LHCN-M2 (cell line): Measurements from ENCODE around the gene CHMP1B. TPM values are rescaled to one million over a fixed set of nuclear protein-coding genes. Genes with fewer than 3 reads are reported as not detected.
A peak's percentile ranks its signal among the peaks of the same experiment; 100 is the strongest.
"Not testable (repeated sequence)": the region's sequence is repeated elsewhere in the genome, so short reads cannot be mapped to it uniquely, and the experiment has no call there.

Experiments used
- DNase-seq: peaks from one replicate; pipeline ENCODE4 v3.0.0-alpha.2; 2012; ENCODE audit warnings: low read depth
- total RNA-seq: library from RNA; depleted of rRNA; stranded (reverse); fragments of >200 nt; gene quantifications from 2 replicates; pipeline ENCODE4 v1.2.3, GENCODE V29; 2014

Gene CHMP1B
- total RNA-seq, 1 experiment from 2014 or later = 42.5 TPM

DNA sequence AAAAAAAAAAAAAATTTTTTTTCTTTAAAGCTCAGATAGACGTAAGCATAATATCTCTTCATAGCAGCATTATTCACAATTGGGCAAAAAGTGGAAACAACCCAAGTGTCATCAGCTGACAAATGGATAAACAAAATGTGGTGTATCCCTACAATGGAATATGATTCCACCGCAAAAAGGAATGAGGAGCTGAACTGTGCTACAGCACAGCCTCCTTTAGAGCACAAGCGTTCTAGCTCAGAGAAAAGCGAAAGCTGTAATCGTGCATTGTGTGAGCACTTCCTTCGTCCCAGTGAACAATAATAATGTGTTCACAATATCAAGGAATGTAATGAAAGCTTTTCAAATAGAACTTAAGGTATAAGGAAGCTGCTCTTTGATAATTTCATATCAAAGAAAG lies 11.7 kb upstream of the CHMP1B start:
- DNase-seq = no peak

- no peak for DNase-seq
Measured at GRCh38 chr18:11840493-11840892, 10.7 kb upstream of the CHMP1B start.

DNA sequence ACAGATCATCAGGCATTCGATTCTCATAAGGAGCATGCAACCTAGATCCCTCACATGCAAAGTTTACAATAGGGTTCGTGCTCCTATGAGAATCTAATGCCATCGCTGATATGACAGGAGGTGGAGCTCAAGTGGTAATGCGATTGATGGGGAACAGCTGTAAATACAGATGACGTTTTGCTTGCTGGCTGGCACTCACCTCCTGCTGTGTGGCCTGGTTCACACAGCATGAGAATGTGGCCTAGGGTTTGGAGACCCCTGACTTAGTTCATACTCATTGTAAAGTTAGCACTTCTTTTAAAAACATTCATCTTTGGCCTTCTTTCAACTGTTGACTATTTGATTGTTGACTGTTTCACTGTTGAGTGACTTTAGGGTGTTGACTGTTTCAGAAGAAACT lies 8.7 kb upstream of the CHMP1B start:
- DNase-seq = peak; percentile 89

DNA sequence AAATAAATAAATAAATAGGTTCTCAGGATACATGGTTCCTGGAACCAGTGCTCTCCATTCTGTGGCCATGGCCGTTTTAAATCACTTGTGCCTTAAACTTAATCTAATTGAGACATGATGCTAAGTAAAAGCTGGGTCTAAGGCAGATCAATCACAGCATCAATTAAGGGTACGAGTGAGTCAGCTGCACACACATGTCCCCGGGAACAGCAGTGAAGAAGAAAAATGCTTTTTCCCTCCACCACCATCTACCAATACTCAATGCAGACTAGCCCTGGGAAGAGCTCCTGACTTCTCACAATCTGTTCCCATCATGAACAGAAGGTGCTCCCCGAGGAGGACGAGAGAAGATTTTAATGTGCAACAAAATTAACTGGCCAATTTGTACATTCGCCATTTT lies 6.8 kb upstream of the CHMP1B start:
- no peak for DNase-seq

GRCh38 chr18:11845654-11846053 lies 5.6 kb upstream of the CHMP1B start:
- no peak for DNase-seq

- no peak for DNase-seq
Measured at GRCh38 chr18:11847811-11848210, 3.4 kb upstream of the CHMP1B start.

DNA sequence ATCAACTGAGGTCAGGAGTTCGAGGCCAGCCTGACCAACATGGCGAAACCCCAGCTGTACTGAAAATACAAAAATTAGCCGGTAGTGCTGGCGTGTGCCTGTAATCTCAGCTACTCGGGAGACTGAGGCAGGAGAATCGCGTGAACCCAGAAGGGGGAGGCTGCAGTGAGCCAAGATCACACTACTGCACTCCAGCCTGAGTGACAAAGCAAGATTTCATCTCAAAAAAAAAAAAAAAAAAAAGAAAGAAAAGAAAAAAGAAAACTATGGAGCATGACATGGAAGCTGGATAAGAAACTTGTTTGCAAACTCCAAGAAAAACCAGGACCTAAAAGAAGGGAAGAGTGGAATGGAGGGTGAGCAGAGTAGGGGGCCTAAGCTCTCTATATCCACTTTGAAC lies 1.9 kb upstream of the CHMP1B start:
- no peak for DNase-seq

- DNase-seq = peak; percentile 76
Measured at GRCh38 chr18:11849841-11850634, 1.2 kb upstream of the CHMP1B start.

DNA sequence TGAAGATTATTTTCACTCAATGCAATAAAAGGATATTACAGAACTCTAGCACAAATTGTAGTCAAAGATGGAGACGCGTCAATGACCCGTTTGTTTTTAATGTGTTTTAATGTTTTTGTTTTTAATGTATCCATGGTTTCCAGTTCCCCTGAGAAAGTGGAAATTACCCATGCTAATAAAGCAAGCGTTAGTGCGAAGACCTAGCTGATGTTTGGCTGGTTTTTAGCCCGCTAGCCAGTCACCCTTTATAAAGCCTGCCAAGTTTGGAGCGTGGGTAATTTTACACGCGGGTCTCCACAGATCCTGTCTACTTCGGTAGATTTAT lies 430 bp upstream of the CHMP1B start:
- peak; percentile 81 for DNase-seq

GRCh38 chr18:11851806-11852337 lies 659 bp downstream of the CHMP1B start:
- peak; percentile 26 for DNase-seq

GRCh38 chr18:11854554-11854953 lies 3.3 kb downstream of the CHMP1B start:
- not testable (repeated sequence) for DNase-seq

DNA sequence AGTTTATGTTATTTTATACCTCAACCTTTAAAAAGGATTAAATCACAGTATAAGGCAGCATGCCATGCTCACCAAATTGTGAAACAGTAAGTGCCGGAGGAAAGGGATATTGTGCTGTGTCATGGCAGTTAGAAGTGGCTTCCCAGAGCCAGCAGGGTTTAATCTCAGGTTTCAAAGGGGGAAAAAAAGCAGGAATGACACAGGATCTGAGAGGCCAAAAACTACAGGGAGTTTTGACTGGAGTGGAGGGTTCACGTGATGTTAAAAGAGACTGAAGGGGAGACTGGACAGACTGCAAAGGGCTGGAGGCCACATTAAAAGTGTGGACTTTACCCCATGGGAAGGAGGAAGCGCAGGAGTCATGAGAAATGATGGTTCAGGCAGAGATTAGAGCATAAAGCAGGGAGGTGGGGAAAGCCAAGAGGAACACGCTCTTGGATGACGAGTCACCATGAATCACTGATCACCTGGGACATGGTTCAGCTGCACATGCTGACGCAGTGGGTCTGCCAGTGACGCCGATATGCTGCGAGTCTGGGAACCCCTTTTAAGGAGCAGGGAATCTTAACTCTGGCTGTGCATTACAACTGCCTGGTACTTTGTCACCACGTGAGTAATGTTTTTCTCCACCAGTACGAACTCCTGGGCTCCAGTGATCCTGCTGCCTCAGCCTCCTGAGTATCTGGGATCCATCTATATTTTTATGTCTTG lies 6.1 kb downstream of the CHMP1B start:
- peak; percentile 99 for DNase-seq

DNA sequence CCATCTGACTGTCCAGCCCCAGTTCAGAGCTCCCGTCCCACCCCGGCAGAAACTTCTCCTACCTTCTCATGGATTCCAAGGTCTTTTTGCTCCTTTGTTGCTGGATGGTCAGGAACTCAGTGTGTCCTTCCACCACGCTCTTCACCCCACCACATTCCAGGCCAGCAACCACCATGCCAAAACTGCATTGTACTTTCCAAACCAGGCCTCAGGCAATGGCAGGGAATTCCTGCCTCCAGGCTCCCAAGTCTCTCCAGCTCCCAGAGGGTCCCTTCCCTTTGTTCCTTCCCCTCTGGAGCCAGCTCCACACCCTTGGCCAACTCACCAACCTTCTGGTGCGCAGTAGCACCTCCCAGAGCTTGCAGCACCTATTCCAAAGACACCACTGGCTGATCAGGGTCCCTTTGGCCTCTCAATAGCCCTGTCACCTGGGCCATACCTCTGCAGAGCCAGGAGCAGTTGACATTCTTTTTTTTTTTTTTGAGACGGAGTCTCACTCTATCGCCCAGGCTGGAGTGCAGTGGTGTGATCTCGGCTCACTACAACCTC lies 8.1 kb downstream of the CHMP1B start:
- DNase-seq = no peak

DNA sequence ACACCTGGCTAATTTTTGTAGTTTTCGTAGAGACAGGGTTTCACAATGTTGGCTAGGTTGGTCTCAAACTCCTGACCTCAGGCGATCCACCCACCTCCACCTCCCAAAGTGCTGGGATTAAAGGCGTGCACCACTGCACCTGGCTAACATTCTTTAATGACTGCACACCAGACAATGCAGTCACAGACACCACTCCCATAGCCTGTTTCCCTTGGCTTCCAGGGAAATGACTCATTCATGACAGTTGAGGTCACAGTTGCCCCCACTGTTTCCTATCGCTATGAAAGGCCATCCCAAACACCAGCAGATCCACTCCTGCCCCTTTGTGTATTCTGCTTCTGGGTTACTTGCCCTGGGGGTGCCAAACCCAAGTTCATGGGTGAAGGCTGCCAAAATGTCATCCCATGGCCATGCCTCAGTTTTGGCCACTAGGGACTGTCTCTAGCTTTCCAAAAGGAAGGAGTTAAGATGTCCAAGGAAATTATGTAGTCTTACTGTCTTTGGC lies 8.7 kb downstream of the CHMP1B start:
- peak; percentile 87 for DNase-seq

GRCh38 chr18:11860594-11861450 lies 9.6 kb downstream of the CHMP1B start:
- DNase-seq = no peak

DNA sequence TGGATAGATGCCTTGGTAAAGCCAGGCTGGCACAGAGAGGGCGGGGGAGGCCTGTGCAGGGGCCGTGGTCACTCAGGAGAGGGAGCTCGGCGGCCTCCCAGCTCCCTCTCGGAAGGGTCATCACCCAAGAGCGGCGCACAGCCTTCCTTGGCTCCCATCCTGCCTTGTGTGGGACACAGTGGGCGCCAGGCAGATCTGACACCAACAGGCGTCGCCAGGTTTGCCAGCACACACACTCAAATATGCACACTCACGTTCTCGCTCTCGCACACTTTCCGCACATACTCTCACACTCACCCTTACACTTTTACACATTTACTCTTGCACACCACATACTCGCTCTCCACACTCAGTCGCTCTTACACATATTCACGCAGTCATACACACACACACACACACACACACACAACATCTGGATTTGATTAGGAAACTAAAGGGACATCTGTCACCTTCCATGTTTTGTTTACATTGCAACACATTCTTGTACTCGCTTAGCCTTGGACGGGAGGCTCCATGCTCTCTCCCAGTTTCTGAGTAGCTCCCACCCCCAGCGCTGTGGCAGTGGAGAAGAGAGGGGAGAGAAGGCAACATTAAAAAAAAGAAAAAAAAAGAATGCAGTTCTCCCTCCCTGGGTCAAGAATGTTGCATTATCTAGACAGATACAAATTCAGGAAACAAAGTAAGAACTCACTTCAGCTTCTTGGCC lies 10.5 kb downstream of the CHMP1B start:
- no peak for DNase-seq

GRCh38 chr18:11862468-11863137 lies 11.4 kb downstream of the CHMP1B start:
- no peak for DNase-seq

DNA sequence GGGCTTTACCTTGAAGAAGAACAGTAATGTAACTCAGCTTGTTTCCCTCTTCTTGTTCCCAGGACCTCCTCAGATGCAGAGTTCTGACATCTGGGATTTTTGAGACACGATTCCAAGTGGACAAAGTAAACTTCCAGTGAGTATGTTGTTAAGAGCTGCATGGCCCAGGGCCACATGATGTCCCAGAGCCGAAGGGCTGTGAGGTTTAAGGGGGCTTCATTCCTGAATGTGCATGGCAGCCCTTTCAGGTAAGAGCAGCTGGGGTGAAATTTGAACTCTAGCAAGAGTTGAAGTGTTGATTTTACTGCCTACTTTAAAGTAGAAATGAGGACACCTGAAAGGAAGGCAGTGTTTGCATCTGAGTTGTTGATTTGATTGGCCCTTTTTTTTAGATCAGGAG lies 13.3 kb downstream of the CHMP1B start:
- no peak for DNase-seq

- DNase-seq = no peak
Measured at GRCh38 chr18:11865071-11865470, 13.9 kb downstream of the CHMP1B start.

DNA sequence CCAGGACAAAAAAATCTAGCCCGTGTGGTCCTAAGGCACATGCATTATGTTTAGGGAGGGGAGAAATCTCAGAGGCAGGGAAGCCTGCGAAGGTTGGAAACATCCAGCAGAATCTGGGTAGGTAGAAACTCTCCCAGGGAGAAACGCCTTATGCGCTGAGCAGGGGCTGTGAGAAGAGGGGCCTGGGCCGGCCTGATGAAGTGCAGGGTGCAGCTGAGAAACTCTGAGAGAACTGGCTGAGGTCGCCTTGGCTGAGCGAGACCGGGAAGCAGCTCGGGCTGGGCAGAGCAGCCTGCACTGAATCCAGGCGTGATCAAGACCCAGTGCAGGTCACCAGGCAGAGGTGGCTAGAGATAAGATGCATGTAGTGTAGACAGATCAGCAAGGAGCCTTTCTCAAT lies 15.1 kb downstream of the CHMP1B start:
- no peak for DNase-seq
